PFSK-1 (cell line): ENCODE results near the gene GJD2.

Source experiments
- FOXP2 ChIP-seq: optimal IDR thresholded peaks from 2 replicates; pipeline ENCODE3; 2011; ENCODE audit warnings: borderline replicate concordance, control low read depth, inconsistent platforms; ENCODE audit not compliant: insufficient read depth; ENCODE audit errors: extremely low read length, extremely low read depth
- POLR2AphosphoS5 ChIP-seq: IDR thresholded peaks from 2 replicates; pipeline ENCODE4 v1.6.1; 2012; ENCODE audit warnings: low read depth, mild to moderate bottlenecking, control low read depth, low read length, moderate library complexity
- REST ChIP-seq, 2 experiments: IDR thresholded peaks; 2 replicates each; pipeline versions ENCODE4 v1.6.1 to v1.8.0; 2011 to 2012; ENCODE audit warnings: low read depth in 2 of 2, low read length in 2 of 2, control low read depth in 1 of 2, inconsistent platforms in 1 of 2, mild to moderate bottlenecking in 1 of 2, moderate library complexity in 1 of 2; ENCODE audit not compliant: insufficient read depth in 1 of 2
- SIN3A ChIP-seq: IDR thresholded peaks from 2 replicates; pipeline ENCODE4 v1.6.1; 2012; ENCODE audit warnings: mild to moderate bottlenecking, low read length, moderate library complexity, borderline replicate concordance; ENCODE audit not compliant: insufficient read depth
- TAF1 ChIP-seq: IDR thresholded peaks from 2 replicates; pipeline ENCODE4 v1.6.1; 2012; ENCODE audit warnings: low read length, control low read depth, borderline replicate concordance; ENCODE audit not compliant: insufficient read depth

Gene GJD2

GRCh38 chr15:34765741-34766140 is 10.9 kb upstream of the GJD2 start:
- TF ChIP-seq FOXP2 (no peak), REST (IDR thresholded peaks at IDR 0.05; ENCODE audit: insufficient read depth in 1 of 2, low read depth in 2 of 2, low read length in 2 of 2) (no peak), TAF1 (no peak), SIN3A (no peak), POLR2AphosphoS5 (no peak)

GRCh38 chr15:34760909-34761308 is 6.1 kb upstream of the GJD2 start:
- no peak for TF ChIP-seq TAF1
- TF ChIP-seq FOXP2: no peak
- no peak for TF ChIP-seq SIN3A

- no peak for TF ChIP-seq POLR2AphosphoS5
- TF ChIP-seq REST (IDR thresholded peaks at IDR 0.05; ENCODE audit: insufficient read depth in 1 of 2, low read depth in 2 of 2, low read length in 2 of 2): no peak
- TF ChIP-seq SIN3A: no peak
- no peak for TF ChIP-seq FOXP2
- TF ChIP-seq TAF1: no peak
Observed at GRCh38 chr15:34759992-34760391, 5.2 kb upstream of the GJD2 start.

- no peak for TF ChIP-seq FOXP2
- TF ChIP-seq REST (IDR thresholded peaks at IDR 0.05; ENCODE audit: insufficient read depth in 1 of 2, low read depth in 2 of 2, low read length in 2 of 2): peak; percentile 26 to 74; a peak in 2 of 4 replicates
- no peak for TF ChIP-seq TAF1
- no peak for TF ChIP-seq POLR2AphosphoS5
- no peak for TF ChIP-seq SIN3A
Observed at GRCh38 chr15:34759347-34759746, 4.5 kb upstream of the GJD2 start.

- no peak for TF ChIP-seq FOXP2
- no peak for TF ChIP-seq TAF1
- TF ChIP-seq SIN3A: no peak
Observed at GRCh38 chr15:34757262-34757661, 2.5 kb upstream of the GJD2 start.

- TF ChIP-seq FOXP2 (no peak), POLR2AphosphoS5 (no peak), REST (IDR thresholded peaks at IDR 0.05; ENCODE audit: insufficient read depth in 1 of 2, low read depth in 2 of 2, low read length in 2 of 2) (no peak), TAF1 (no peak), SIN3A (no peak)
Observed at GRCh38 chr15:34755419-34755773, 598 bp upstream of the GJD2 start.
